Endothelial cell of umbilical vein (primary cell): Measurements from ENCODE around the gene CCR9. TPM values are rescaled to one million over a fixed set of nuclear protein-coding genes. Genes with fewer than 3 reads are reported as not detected.

Experiments used
- BruUV-seq: library from RNA; stranded (reverse); fragments of 400-500 nt; replicated peaks from 2 replicates; lab custom pipeline; 2021; lab: Mats Ljungman, UMichigan
- CTCF ChIA-PET: fragments of 300-600, 350-600 bp; sonication (Branson Sonifier 250); formaldehyde crosslinking; loops from one replicate; lab custom pipeline; 2021; ENCODE audit warnings: antibody characterized with exemption, inconsistent platforms; lab: Charles Lee
- POLR2A ChIA-PET: fragments of 300-600, 350-600 bp; sonication (Branson Sonifier 250); formaldehyde crosslinking; loops from one replicate; lab custom pipeline; 2021; ENCODE audit warnings: antibody characterized with exemption, inconsistent platforms; lab: Charles Lee
- DNase-seq: peaks from one replicate; pipeline ENCODE4 v3.0.0-alpha.2; 2011; ENCODE audit warnings: low read depth, low spot score
- FAIRE-seq: peaks from 2 replicates; lab custom pipeline; 2011; peaks lifted over from hg19 to GRCh38; lab: Jason Lieb, UNC
- H2AFZ ChIP-seq: 2 replicates; pipeline ENCODE4 v1.6.0; 2012; ENCODE audit warnings: low read depth, low read length, control low read depth, inconsistent platforms
- H3K27ac ChIP-seq: 2 replicates; pipeline ENCODE4 v1.5.1; 2011; ENCODE audit warnings: low read depth, mild to moderate bottlenecking, control low read depth, low read length, moderate library complexity; ENCODE audit not compliant: insufficient read depth
- H3K27me3 ChIP-seq, 2 experiments: 2 replicates each; pipeline versions ENCODE4 v1.6.0 to v1.6.1; 2011; ENCODE audit warnings: low read length in 2 of 2, mixed read lengths in 1 of 2; ENCODE audit not compliant: control insufficient read depth in 2 of 2, insufficient read depth in 2 of 2
- H3K36me3 ChIP-seq, 2 experiments: 2 replicates in 1 of 2; 3 replicates in 1 of 2; pipeline ENCODE4 v1.5.1; 2011; ENCODE audit warnings: low read length in 2 of 2, mild to moderate bottlenecking in 1 of 2, moderate library complexity in 1 of 2; ENCODE audit not compliant: control insufficient read depth in 2 of 2, insufficient read depth in 2 of 2; ENCODE audit errors: extremely low read depth in 1 of 2
- H3K4me1 ChIP-seq: 3 replicates; pipeline ENCODE4 v1.5.1; 2011; ENCODE audit warnings: mild to moderate bottlenecking, low read length; ENCODE audit not compliant: control insufficient read depth, insufficient read depth; ENCODE audit errors: extremely low read depth
- H3K4me2 ChIP-seq: 2 replicates; pipeline ENCODE4 v1.6.1; 2011; ENCODE audit warnings: low read length, control low read depth, mixed read lengths; ENCODE audit not compliant: insufficient read depth
- H3K4me3 ChIP-seq, 3 experiments: fragments of 200-600 bp in 1 of 3; sonication (generic), shearing (Covaris generic) in 1 of 3; replicated peaks in 1 of 3; 2 replicates each; pipeline ENCODE4 v1.5.1; 2011 to 2016; ENCODE audit warnings: control low read depth in 3 of 3, low read length in 3 of 3, mild to moderate bottlenecking in 2 of 3, inconsistent platforms in 1 of 3, low read depth in 1 of 3, moderate library complexity in 1 of 3; ENCODE audit not compliant: insufficient read depth in 1 of 3
- H3K79me2 ChIP-seq: 2 replicates; pipeline ENCODE4 v1.6.0; 2012; ENCODE audit warnings: low read length, inconsistent platforms; ENCODE audit not compliant: control insufficient read depth, insufficient read depth
- H3K9ac ChIP-seq: replicated peaks from 2 replicates; pipeline ENCODE3; 2011; ENCODE audit warnings: low read length, control low read depth; ENCODE audit not compliant: insufficient read depth; ENCODE audit errors: extremely low read depth
- H3K9me1 ChIP-seq: replicated peaks from 3 replicates; pipeline ENCODE4 v1.6.0; 2011; ENCODE audit warnings: mild to moderate bottlenecking, low read length; ENCODE audit not compliant: control insufficient read depth, insufficient read depth; ENCODE audit errors: extremely low read depth
- H3K9me3 ChIP-seq: replicated peaks from 2 replicates; pipeline ENCODE4 v1.5.1; 2012; ENCODE audit warnings: low read length, inconsistent platforms; ENCODE audit not compliant: control insufficient read depth, insufficient read depth
- H4K20me1 ChIP-seq: replicated peaks from 2 replicates; pipeline ENCODE3; 2011; ENCODE audit warnings: mild to moderate bottlenecking, low read length; ENCODE audit not compliant: control insufficient read depth, insufficient read depth; ENCODE audit errors: extremely low read depth
- EZH2 ChIP-seq: IDR thresholded peaks from 2 replicates; pipeline ENCODE4 v1.6.1; 2012; ENCODE audit warnings: borderline replicate concordance, low read depth, mild to moderate bottlenecking, moderate library complexity, low read length, inconsistent platforms; ENCODE audit not compliant: severe bottlenecking
- FOS ChIP-seq: IDR thresholded peaks from 2 replicates; pipeline ENCODE4 v1.6.1; 2011; ENCODE audit warnings: mild to moderate bottlenecking, low read length, moderate library complexity, borderline replicate concordance; ENCODE audit not compliant: insufficient read depth
- GATA2 ChIP-seq: IDR thresholded peaks from 2 replicates; pipeline ENCODE4 v1.7.0; 2011; ENCODE audit warnings: low read depth, mild to moderate bottlenecking, moderate library complexity, mixed read lengths, low read length; ENCODE audit not compliant: insufficient read length, insufficient read depth
- JUN ChIP-seq: IDR thresholded peaks from 2 replicates; pipeline ENCODE4 v1.6.1; 2011; ENCODE audit warnings: borderline replicate concordance, low read depth; ENCODE audit not compliant: insufficient read length, insufficient read depth
- MYC ChIP-seq: IDR thresholded peaks from one replicate; pipeline ENCODE4 v1.6.1; 2011; ENCODE audit warnings: mild to moderate bottlenecking, low read depth, low read length
- POLR2A ChIP-seq: IDR thresholded peaks from 2 replicates; pipeline ENCODE4 v1.6.1; 2012; ENCODE audit warnings: low read depth, mild to moderate bottlenecking, control low read depth, low read length
- POLR2AphosphoS5 ChIP-seq: IDR thresholded peaks from 2 replicates; pipeline ENCODE4 v1.6.1; 2012; ENCODE audit warnings: low read depth, mild to moderate bottlenecking, control low read depth, low read length, moderate library complexity; ENCODE audit not compliant: insufficient read depth
- dilution Hi-C: fragments of 300-500 bp; cut with MboI; formaldehyde crosslinking; loops from one replicate; pipeline ENCODE4 v1.15.0; 2019; ENCODE audit warnings: low sequenced_read_pairs; ENCODE audit not compliant: extremely low pct_ligation_motif_present
- intact Hi-C: fragments of 100-400 bp; cut with micrococcal nuclease; formaldehyde crosslinking; loops from one replicate; pipeline ENCODE4 v1.10.0; 2022
- polyA plus RNA-seq, 4 experiments: library from polyadenylated mRNA; depleted of rRNA in 3 of 4; stranded (reverse) in 3 of 4; unstranded in 1 of 4; fragments of >200 nt; gene quantifications; 2 replicates each; pipeline versions ENCODE4 v1.2.1 to v1.2.3, GENCODE V29; 2011 to 2012; ENCODE audit warnings: missing spikeins in 1 of 4
- total RNA-seq: library from RNA; stranded (reverse); gene quantifications from 2 replicates; pipeline ENCODE4 v1.2.3, GENCODE V29; 2021
- TF ChIP-seq, protein P1 (sequence below), 2 donors: IDR thresholded peaks; 1 replicate in 1 of 2; 2 replicates in 1 of 2; pipeline ENCODE4 v1.5.1; 2011; ENCODE audit warnings: low read length in 2 of 2, mild to moderate bottlenecking in 2 of 2, moderate library complexity in 2 of 2, control low read depth in 1 of 2, inconsistent platforms in 1 of 2, low read depth in 1 of 2; ENCODE audit not compliant: insufficient read depth in 1 of 2; ENCODE audit errors: extremely low read depth in 1 of 2
- TF ChIP-seq, protein P2 (sequence below): IDR thresholded peaks from 2 replicates; pipeline ENCODE4 v1.6.1; 2011; ENCODE audit not compliant: insufficient read depth, insufficient read length

Gene CCR9
- total and polyA plus RNA-seq, 2 donors (not counting 3 experiments of a cell fraction or from before 2014, with no cell fraction given) = not detected

DNA sequence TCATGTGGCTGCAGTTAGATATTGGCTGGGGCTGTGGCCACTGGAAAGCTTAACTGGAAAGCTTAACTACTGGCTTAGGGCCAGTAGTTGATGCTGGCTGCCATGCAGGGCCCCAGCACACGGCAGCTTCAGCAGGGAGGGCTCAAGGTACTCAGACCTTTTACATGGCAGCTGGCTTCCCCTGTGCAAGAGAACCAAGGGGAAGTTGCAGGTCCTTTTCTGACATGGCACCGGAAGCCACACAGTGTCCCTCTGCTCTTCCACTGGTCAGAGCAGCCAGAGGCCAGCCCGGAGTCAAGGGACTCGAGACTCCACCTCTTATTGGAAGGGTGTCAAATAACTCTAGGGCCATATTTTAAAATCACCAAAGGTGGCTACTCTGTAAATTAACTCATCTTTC is 24.5 kb downstream of the CCR9 start:
- Histone ChIP-seq H3K4me2 (no peak overlapping the region), H3K9me1 (no peaks in the 10 kb centered on the region), H3K27me3 (no peaks in the 10 kb centered on the region), H3K27ac (no peak overlapping the region), H2AFZ (no peak overlapping the region), H3K9ac (no peak overlapping the region), H4K20me1 (no peaks in the 10 kb centered on the region), H3K79me2 (no peaks in the 10 kb centered on the region), H3K9me3 (no peaks in the 10 kb centered on the region), H3K36me3 (no peaks in the 10 kb centered on the region), H3K4me1 (no peaks in the 10 kb centered on the region), H3K4me3 (no peak overlapping the region)
- no TSS peak for BruUV-seq
- ChIA-PET POLR2A (no interaction called here), CTCF (interaction anchor here (0.6 to 1.0 kb wide), 2 partner anchors 28 to 150 kb away, joined by 3 read pairs; no protein-coding TSS in a partner anchor)
- no peak for TF ChIP-seq FOS
- no peak for TF ChIP-seq MYC
- TF ChIP-seq GATA2 = no peak
- TF ChIP-seq POLR2AphosphoS5 = no peak
- TF ChIP-seq POLR2A = no peak
- no peak for TF ChIP-seq EZH2
- no peak for TF ChIP-seq JUN
- TF ChIP-seq, protein P1, sequence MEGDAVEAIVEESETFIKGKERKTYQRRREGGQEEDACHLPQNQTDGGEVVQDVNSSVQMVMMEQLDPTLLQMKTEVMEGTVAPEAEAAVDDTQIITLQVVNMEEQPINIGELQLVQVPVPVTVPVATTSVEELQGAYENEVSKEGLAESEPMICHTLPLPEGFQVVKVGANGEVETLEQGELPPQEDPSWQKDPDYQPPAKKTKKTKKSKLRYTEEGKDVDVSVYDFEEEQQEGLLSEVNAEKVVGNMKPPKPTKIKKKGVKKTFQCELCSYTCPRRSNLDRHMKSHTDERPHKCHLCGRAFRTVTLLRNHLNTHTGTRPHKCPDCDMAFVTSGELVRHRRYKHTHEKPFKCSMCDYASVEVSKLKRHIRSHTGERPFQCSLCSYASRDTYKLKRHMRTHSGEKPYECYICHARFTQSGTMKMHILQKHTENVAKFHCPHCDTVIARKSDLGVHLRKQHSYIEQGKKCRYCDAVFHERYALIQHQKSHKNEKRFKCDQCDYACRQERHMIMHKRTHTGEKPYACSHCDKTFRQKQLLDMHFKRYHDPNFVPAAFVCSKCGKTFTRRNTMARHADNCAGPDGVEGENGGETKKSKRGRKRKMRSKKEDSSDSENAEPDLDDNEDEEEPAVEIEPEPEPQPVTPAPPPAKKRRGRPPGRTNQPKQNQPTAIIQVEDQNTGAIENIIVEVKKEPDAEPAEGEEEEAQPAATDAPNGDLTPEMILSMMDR (IDR thresholded peaks at IDR 0.05; ENCODE audit: extremely low read depth in 1 of 2, insufficient read depth in 1 of 2, low read depth in 1 of 2, low read length in 2 of 2) = no peak
- TF ChIP-seq, protein P2, sequence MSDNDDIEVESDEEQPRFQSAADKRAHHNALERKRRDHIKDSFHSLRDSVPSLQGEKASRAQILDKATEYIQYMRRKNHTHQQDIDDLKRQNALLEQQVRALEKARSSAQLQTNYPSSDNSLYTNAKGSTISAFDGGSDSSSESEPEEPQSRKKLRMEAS = no peak
- DNase-seq = no peak
- dilution Hi-C loops (no loop called here), intact Hi-C loops (no loop called here)
- FAIRE-seq = no peak
